Kidney (tissue), 14 donors: ENCODE results near the gene ACOT8. TPM values are rescaled to one million over a fixed set of nuclear protein-coding genes. Genes with fewer than 3 reads are reported as not detected.

Experiments
- DNase-seq, 5 donors: peaks; one replicate each; pipeline ENCODE4 v3.0.0-alpha.2; 2013 to 2020
- FAIRE-seq: peaks from 2 replicates; lab custom pipeline; 2012; peaks lifted over from hg19 to GRCh38; lab: Jason Lieb, UNC
- H3K27ac ChIP-seq, 2 donors: one replicate each; pipeline ENCODE4 v1.7.0; 2013; ENCODE audit warnings: low read depth in 2 of 2, low read length in 2 of 2, inconsistent platforms in 1 of 2
- H3K27me3 ChIP-seq: one replicate; pipeline ENCODE4 v1.7.1; 2013; ENCODE audit warnings: low read length, inconsistent platforms; ENCODE audit not compliant: control insufficient read depth, insufficient read depth
- H3K36me3 ChIP-seq, 3 donors: one replicate each; pipeline versions ENCODE4 v1.7.0 to v1.7.1; 2013; ENCODE audit warnings: low read length in 3 of 3, control low read depth in 1 of 3, inconsistent platforms in 1 of 3; ENCODE audit not compliant: insufficient read depth in 3 of 3, control insufficient read depth in 2 of 3
- H3K4me1 ChIP-seq, 3 donors: one replicate each; pipeline versions ENCODE4 v1.7.0 to v1.7.1; 2013; ENCODE audit warnings: low read length in 3 of 3, inconsistent platforms in 1 of 3, low read depth in 1 of 3; ENCODE audit not compliant: control insufficient read depth in 2 of 3, insufficient read depth in 2 of 3
- H3K4me3 ChIP-seq, 3 donors: one replicate each; pipeline versions ENCODE4 v1.7.0 to v1.8.1; 2013; ENCODE audit warnings: low read length in 3 of 3, control low read depth in 1 of 3, inconsistent platforms in 1 of 3
- H3K9ac ChIP-seq, 3 donors: one replicate each; pipeline versions ENCODE4 v1.7.0 to v1.7.1; 2013; ENCODE audit warnings: low read length in 3 of 3, control low read depth in 1 of 3, inconsistent platforms in 1 of 3
- H3K9me3 ChIP-seq, 3 donors: one replicate each; pipeline versions ENCODE4 v1.7.0 to v1.7.1; 2013; ENCODE audit warnings: low read length in 3 of 3, control low read depth in 1 of 3, inconsistent platforms in 1 of 3; ENCODE audit not compliant: control insufficient read depth in 2 of 3, insufficient read depth in 1 of 3
- CTCF ChIP-seq: IDR thresholded peaks from 3 replicates; pipeline ENCODE4 v1.5.1; 2012; ENCODE audit warnings: mild to moderate bottlenecking, moderate library complexity, borderline replicate concordance; ENCODE audit not compliant: insufficient read depth; ENCODE audit errors: extremely low read depth
- intact Hi-C: fragments of 100-400 bp; cut with DNase I; formaldehyde crosslinking; loops from one replicate; pipeline ENCODE4 v1.11.1; 2022
- polyA plus RNA-seq: library from polyadenylated mRNA; stranded (reverse); fragments of 350-450 nt; fragmentation: Illumina TruSeq; extraction: RNeasy Lipid Tissue Mini Kit (QIAGEN cat#74804); gene quantifications from one replicate; pipeline ENCODE4 v1.2.3, GENCODE V29; 2014; ENCODE audit warnings: low read depth, low replicate concordance; ENCODE audit not compliant: insufficient read depth
- total RNA-seq: library from RNA; stranded (reverse); fragmentation: NEBNext Ultra II Directional; extraction: Animal tissue kit (Norgen Biotek cat#: 25700); gene quantifications from one replicate; pipeline ENCODE4 v1.2.1, GENCODE V29; 2021
- donor health status: control.
- donor health status: control.
- donor health status: control.
- donor health status: control.
- donor health status: control.
- donor health status: DM: yes; HTN: yes; CAD: no.
- donor health status: Normal renal cell carcinoma (clear cell type).

The ACOT8 gene
- total and polyA plus RNA-seq, 2 donors from 2014 or later = 22.1 to 71.0 TPM

GRCh38 chr20:45851501-45851900 lies 5.7 kb downstream of the ACOT8 start:
- Histone ChIP-seq H3K9me3 (no peaks in the 10 kb centered on the region), H3K27ac (no peak overlapping the region), H3K36me3 (peaks cover 2 to 5% (median 5%) of the 10 kb centered on the region in 3 donors), H3K9ac (no peak overlapping the region), H3K4me3 (no peak overlapping the region), H3K4me1 (peaks cover 0 to 17% (median 7%) of the 10 kb centered on the region in 3 donors), H3K27me3 (no peaks in the 10 kb centered on the region)
- no peak for FAIRE-seq
- DNase-seq = no peak
- no peak for TF ChIP-seq CTCF
- intact Hi-C loops = no loop called here

- H3K4me3 ChIP-seq = no peak overlapping the region
- no peak for TF ChIP-seq CTCF
- FAIRE-seq (no peak), DNase-seq (no peak)
- peaks cover 3 to 10% (median 7%) of the 10 kb centered on the region in 3 donors for H3K36me3 ChIP-seq
- intact Hi-C loops = no loop called here
- H3K27ac ChIP-seq = no peak overlapping the region
- peaks cover 0 to 12% (median 3%) of the 10 kb centered on the region in 3 donors for H3K4me1 ChIP-seq
- no peaks in the 10 kb centered on the region for H3K27me3 ChIP-seq
- no peak overlapping the region for H3K9ac ChIP-seq
- H3K9me3 ChIP-seq = no peaks in the 10 kb centered on the region
Measured at GRCh38 chr20:45850926-45851325, 6.3 kb downstream of the ACOT8 start.

GRCh38 chr20:45850238-45850637 lies 7.0 kb downstream of the ACOT8 start:
- Histone ChIP-seq H3K4me3 (no peak overlapping the region), H3K9ac (no peak overlapping the region), H3K27ac (no peak overlapping the region), H3K36me3 (peaks cover 3 to 10% (median 10%) of the 10 kb centered on the region in 3 donors), H3K9me3 (no peaks in the 10 kb centered on the region), H3K27me3 (no peaks in the 10 kb centered on the region), H3K4me1 (peaks cover 0 to 9% (median 0%) of the 10 kb centered on the region in 3 donors)
- DNase-seq (no peak), FAIRE-seq (no peak)
- intact Hi-C loops = no loop called here
- no peak for TF ChIP-seq CTCF
